ENCODE data around the gene MYLK. TPM values are rescaled to one million over a fixed set of nuclear protein-coding genes. Genes with fewer than 3 reads are reported as not detected.

The MYLK gene
- total and polyA plus RNA-seq, 3 experiments from 2014 or later: 0.09 to 0.10 TPM; not detected in 1

GRCh38 chr3:123752228-123752627, 131.9 kb downstream of the MYLK start:
- peaks cover 1 to 23% of the 10 kb centered on the region in 2 donors for H3K27me3 Mint-ChIP-seq
- peaks cover 0 to 2% (median 2%) of the 10 kb centered on the region in 3 donors for H3K4me1 Mint-ChIP-seq

GRCh38 chr3:123751433-123751832, 132.7 kb downstream of the MYLK start:
- ChIA-PET CTCF (no interaction called here), POLR2A (no interaction called here)
- no peak overlapping the region for H3K4me3 Mint-ChIP-seq
- DNase-seq: no peak
- no peak overlapping the region for H3K27ac ChIP-seq (ENCODE audit: low read depth, low read length)
- no peaks in the 10 kb centered on the region for H3K36me3 Mint-ChIP-seq
- H3K4me1 Mint-ChIP-seq: no peaks in the 10 kb centered on the region
- no peaks in the 10 kb centered on the region for H3K9me3 ChIP-seq (ENCODE audit: low read length)
- no peaks in the 10 kb centered on the region for H3K36me3 ChIP-seq (ENCODE audit: insufficient read depth, low read length)
- peaks cover 1 to 29% of the 10 kb centered on the region in 2 donors for H3K27me3 Mint-ChIP-seq
- no peaks in the 10 kb centered on the region for H3K9me3 Mint-ChIP-seq
- H3K4me1 ChIP-seq (ENCODE audit: insufficient read depth, low read length): no peaks in the 10 kb centered on the region
- no peaks in the 10 kb centered on the region for H3K27me3 ChIP-seq (ENCODE audit: insufficient read depth, low read length, poor library complexity, severe bottlenecking)
- H3K27ac Mint-ChIP-seq: no peak overlapping the region
- H3K4me3 ChIP-seq (ENCODE audit: low read length): no peak overlapping the region

More at GRCh38 chr3:123752228-123752627, 131.9 kb downstream of the MYLK start:
- no peak for DNase-seq
- Histone ChIP-seq H3K36me3 (ENCODE audit: insufficient read depth, low read length) (no peaks in the 10 kb centered on the region), H3K27ac (ENCODE audit: low read depth, low read length) (no peak overlapping the region), H3K9me3 (ENCODE audit: low read length) (no peaks in the 10 kb centered on the region), H3K4me1 (ENCODE audit: insufficient read depth, low read length) (no peaks in the 10 kb centered on the region), H3K27me3 (ENCODE audit: insufficient read depth, low read length, poor library complexity, severe bottlenecking) (no peaks in the 10 kb centered on the region), H3K4me3 (ENCODE audit: low read length) (no peak overlapping the region)
- ChIA-PET CTCF (no interaction called here), POLR2A (no interaction called here)
- H3K36me3 Mint-ChIP-seq: no peaks in the 10 kb centered on the region
- H3K9me3 Mint-ChIP-seq: no peaks in the 10 kb centered on the region
- H3K4me3 Mint-ChIP-seq: no peak overlapping the region
- H3K27ac Mint-ChIP-seq: no peak overlapping the region

GRCh38 chr3:123750659-123751420, 133.3 kb downstream of the MYLK start:
- H3K36me3 Mint-ChIP-seq: no peaks in the 10 kb centered on the region
- no peaks in the 10 kb centered on the region for H3K4me1 Mint-ChIP-seq

GRCh38 chr3:123750209-123750608, 133.9 kb downstream of the MYLK start:
- H3K4me1 ChIP-seq (ENCODE audit: insufficient read depth, low read length): no peaks in the 10 kb centered on the region
- CTCF ChIA-PET: no interaction called here
- Mint-ChIP-seq H3K4me1 (no peaks in the 10 kb centered on the region), H3K27me3 (peaks cover 1 to 24% of the 10 kb centered on the region in 2 donors), H3K4me3 (no peak overlapping the region), H3K9me3 (no peaks in the 10 kb centered on the region), H3K27ac (no peak overlapping the region), H3K36me3 (no peaks in the 10 kb centered on the region)
- H3K9me3 ChIP-seq (ENCODE audit: low read length): no peaks in the 10 kb centered on the region
- no peaks in the 10 kb centered on the region for H3K27me3 ChIP-seq (ENCODE audit: insufficient read depth, low read length, poor library complexity, severe bottlenecking)
- H3K36me3 ChIP-seq (ENCODE audit: insufficient read depth, low read length): no peaks in the 10 kb centered on the region
- no peak overlapping the region for H3K27ac ChIP-seq (ENCODE audit: low read depth, low read length)
- POLR2A ChIA-PET: no interaction called here
- no peak overlapping the region for H3K4me3 ChIP-seq (ENCODE audit: low read length)
- no peak for DNase-seq

More at GRCh38 chr3:123750659-123751420, 133.3 kb downstream of the MYLK start:
- H3K4me3 ChIP-seq (ENCODE audit: low read length): no peak overlapping the region
- CTCF ChIA-PET: no interaction called here
- no peak overlapping the region for H3K27ac ChIP-seq (ENCODE audit: low read depth, low read length)
- POLR2A ChIA-PET: no interaction called here
- no peaks in the 10 kb centered on the region for H3K27me3 ChIP-seq (ENCODE audit: insufficient read depth, low read length, poor library complexity, severe bottlenecking)
- H3K9me3 ChIP-seq (ENCODE audit: low read length): no peaks in the 10 kb centered on the region
- H3K9me3 Mint-ChIP-seq: no peaks in the 10 kb centered on the region
- DNase-seq: no peak
- H3K27me3 Mint-ChIP-seq: peaks cover 1 to 29% of the 10 kb centered on the region in 2 donors
- H3K4me1 ChIP-seq (ENCODE audit: insufficient read depth, low read length): no peaks in the 10 kb centered on the region
- H3K4me3 Mint-ChIP-seq: no peak overlapping the region
- H3K36me3 ChIP-seq (ENCODE audit: insufficient read depth, low read length): no peaks in the 10 kb centered on the region
- no peak overlapping the region for H3K27ac Mint-ChIP-seq

GRCh38 chr3:123749711-123750110, 134.4 kb downstream of the MYLK start:
- H3K9me3 Mint-ChIP-seq: no peaks in the 10 kb centered on the region
- peaks cover 1 to 23% of the 10 kb centered on the region in 2 donors for H3K27me3 Mint-ChIP-seq
- no peak for DNase-seq
- ChIA-PET POLR2A (no interaction called here), CTCF (no interaction called here)
- Histone ChIP-seq H3K4me1 (ENCODE audit: insufficient read depth, low read length) (no peaks in the 10 kb centered on the region), H3K36me3 (ENCODE audit: insufficient read depth, low read length) (no peaks in the 10 kb centered on the region), H3K9me3 (ENCODE audit: low read length) (no peaks in the 10 kb centered on the region), H3K27me3 (ENCODE audit: insufficient read depth, low read length, poor library complexity, severe bottlenecking) (no peaks in the 10 kb centered on the region), H3K27ac (ENCODE audit: low read depth, low read length) (no peak overlapping the region), H3K4me3 (ENCODE audit: low read length) (no peak overlapping the region)
- H3K36me3 Mint-ChIP-seq: no peaks in the 10 kb centered on the region
- no peaks in the 10 kb centered on the region for H3K4me1 Mint-ChIP-seq
- H3K27ac Mint-ChIP-seq: no peak overlapping the region
- no peak overlapping the region for H3K4me3 Mint-ChIP-seq

GRCh38 chr3:123745184-123745855, 138.8 kb downstream of the MYLK start:
- no peak overlapping the region for H3K4me3 Mint-ChIP-seq
- ChIA-PET POLR2A (no interaction called here), CTCF (no interaction called here)
- no peaks in the 10 kb centered on the region for H3K27me3 ChIP-seq (ENCODE audit: insufficient read depth, low read length, poor library complexity, severe bottlenecking)
- no peak for DNase-seq
- no peaks in the 10 kb centered on the region for H3K9me3 Mint-ChIP-seq
- H3K4me3 ChIP-seq (ENCODE audit: low read length): no peak overlapping the region
- no peaks in the 10 kb centered on the region for H3K9me3 ChIP-seq (ENCODE audit: low read length)
- H3K36me3 ChIP-seq (ENCODE audit: insufficient read depth, low read length): no peaks in the 10 kb centered on the region
- H3K4me1 ChIP-seq (ENCODE audit: insufficient read depth, low read length): no peaks in the 10 kb centered on the region
- no peaks in the 10 kb centered on the region for H3K4me1 Mint-ChIP-seq
- H3K27ac Mint-ChIP-seq: no peak overlapping the region
- H3K27me3 Mint-ChIP-seq: peaks cover 1 to 16% of the 10 kb centered on the region in 2 donors
- H3K36me3 Mint-ChIP-seq: no peaks in the 10 kb centered on the region
- no peak overlapping the region for H3K27ac ChIP-seq (ENCODE audit: low read depth, low read length)

- Histone ChIP-seq H3K4me3 (ENCODE audit: low read length) (no peak overlapping the region), H3K4me1 (ENCODE audit: insufficient read depth, low read length) (no peaks in the 10 kb centered on the region), H3K27ac (ENCODE audit: low read depth, low read length) (no peak overlapping the region), H3K27me3 (ENCODE audit: insufficient read depth, low read length, poor library complexity, severe bottlenecking) (no peaks in the 10 kb centered on the region), H3K9me3 (ENCODE audit: low read length) (no peaks in the 10 kb centered on the region), H3K36me3 (ENCODE audit: insufficient read depth, low read length) (no peaks in the 10 kb centered on the region)
- DNase-seq: no peak
- POLR2A ChIA-PET: no interaction called here
- no peaks in the 10 kb centered on the region for H3K4me1 Mint-ChIP-seq
- H3K36me3 Mint-ChIP-seq: no peaks in the 10 kb centered on the region
- CTCF ChIA-PET: no interaction called here
- no peak overlapping the region for H3K4me3 Mint-ChIP-seq
- no peak overlapping the region for H3K27ac Mint-ChIP-seq
- no peaks in the 10 kb centered on the region for H3K9me3 Mint-ChIP-seq
- H3K27me3 Mint-ChIP-seq: peaks cover 1 to 25% of the 10 kb centered on the region in 2 donors
Measured at GRCh38 chr3:123744064-123744463, 140.1 kb downstream of the MYLK start.

- Histone ChIP-seq H3K36me3 (ENCODE audit: insufficient read depth, low read length) (no peaks in the 10 kb centered on the region), H3K9me3 (ENCODE audit: low read length) (no peaks in the 10 kb centered on the region), H3K27ac (ENCODE audit: low read depth, low read length) (no peak overlapping the region), H3K27me3 (ENCODE audit: insufficient read depth, low read length, poor library complexity, severe bottlenecking) (no peaks in the 10 kb centered on the region), H3K4me1 (ENCODE audit: insufficient read depth, low read length) (no peaks in the 10 kb centered on the region), H3K4me3 (ENCODE audit: low read length) (no peak overlapping the region)
- no peak for DNase-seq
- POLR2A ChIA-PET: no interaction called here
- peak overlapping the region in 1 of 8 donors; percentile 1 for H3K27ac Mint-ChIP-seq
- H3K36me3 Mint-ChIP-seq: no peaks in the 10 kb centered on the region
- H3K27me3 Mint-ChIP-seq: peaks cover 1 to 28% of the 10 kb centered on the region in 2 donors
- H3K9me3 Mint-ChIP-seq: no peaks in the 10 kb centered on the region
- H3K4me1 Mint-ChIP-seq: no peaks in the 10 kb centered on the region
- no peak overlapping the region for H3K4me3 Mint-ChIP-seq
- CTCF ChIA-PET: no interaction called here
Measured at GRCh38 chr3:123743121-123743520, 141.0 kb downstream of the MYLK start.
